ENCODE results near the gene NKD2. TPM values are rescaled to one million over a fixed set of nuclear protein-coding genes. Genes with fewer than 3 reads are reported as not detected.
A peak's percentile ranks its signal among the peaks of the same experiment; 100 is the strongest.
"Not testable (repeated sequence)": the region's sequence is repeated elsewhere in the genome, so short reads cannot be mapped to it uniquely, and the experiment has no call there.

The NKD2 gene
- total RNA-seq, result 12.7 TPM

- no peak for DNase-seq
These were observed at the start of gene NKD2 for GRCh38 chr5:1008451-1009358. Gene NKD2, plus strand, starts transcription at chr5:1008802. Its CDS starts 256 bp downstream, at chr5:1009058.

GRCh38 chr5:959581-960531, 48.7 kb upstream of the NKD2 start:
- no peak for DNase-seq

GRCh38 chr5:960551-960950, 48.1 kb upstream of the NKD2 start:
- no peak for DNase-seq

GRCh38 chr5:961002-961710, 47.4 kb upstream of the NKD2 start:
- no peak for DNase-seq

GRCh38 chr5:961711-962240, 46.8 kb upstream of the NKD2 start:
- no peak for DNase-seq

GRCh38 chr5:962386-962785, 46.2 kb upstream of the NKD2 start:
- no peak for DNase-seq

- no peak for DNase-seq
These were observed 45.8 kb upstream of the NKD2 start for GRCh38 chr5:962801-963200.

- DNase-seq, result no peak
These were observed 45.3 kb upstream of the NKD2 start for GRCh38 chr5:963310-963672.

GRCh38 chr5:963673-964531, 44.7 kb upstream of the NKD2 start:
- DNase-seq, result peak; percentile 80

GRCh38 chr5:964821-965220, 43.8 kb upstream of the NKD2 start:
- no peak for DNase-seq

- DNase-seq, result no peak
These were observed 42.8 kb upstream of the NKD2 start for GRCh38 chr5:965604-966344.

- DNase-seq, result no peak
These were observed 42.3 kb upstream of the NKD2 start for GRCh38 chr5:966345-966710.

- no peak for DNase-seq
These were observed 41.7 kb upstream of the NKD2 start for GRCh38 chr5:966941-967340.

- DNase-seq, result no peak
These were observed 39.7 kb upstream of the NKD2 start for GRCh38 chr5:968881-969280.

- DNase-seq, result peak; percentile 72
These were observed 39.2 kb upstream of the NKD2 start for GRCh38 chr5:969408-969839.

- DNase-seq, result not testable (repeated sequence)
These were observed 36.0 kb upstream of the NKD2 start for GRCh38 chr5:972575-972974.

- no peak for DNase-seq
These were observed 31.5 kb upstream of the NKD2 start for GRCh38 chr5:976849-977751.

GRCh38 chr5:978054-978453, 30.5 kb upstream of the NKD2 start:
- DNase-seq, result no peak

GRCh38 chr5:978693-979092, 29.9 kb upstream of the NKD2 start:
- no peak for DNase-seq

Data from skin of body (tissue), 2 donors.